Endodermal cell (in vitro differentiated cells): ENCODE results near the gene OSBPL6. TPM values are rescaled to one million over a fixed set of nuclear protein-coding genes. Genes with fewer than 3 reads are reported as not detected.

Experiments used
- DNase-seq: peaks from one replicate; pipeline ENCODE4 v3.0.0-alpha.2; 2017
- H3K27ac ChIP-seq: 2 replicates; pipeline ENCODE4 v1.5.1; 2013; ENCODE audit warnings: mild to moderate bottlenecking, low read depth, low read length, moderate library complexity
- H3K27me3 ChIP-seq: 2 replicates; pipeline ENCODE4 v1.6.1; 2013; ENCODE audit warnings: mild to moderate bottlenecking, low read length, moderate library complexity; ENCODE audit not compliant: insufficient read depth, control insufficient read depth, poor library complexity, severe bottlenecking
- H3K36me3 ChIP-seq: 2 replicates; pipeline ENCODE4 v1.7.0; 2013; ENCODE audit warnings: mild to moderate bottlenecking, low read length, moderate library complexity; ENCODE audit not compliant: control insufficient read depth, insufficient read depth
- H3K4me1 ChIP-seq: one replicate; pipeline ENCODE4 v1.7.0; 2013; ENCODE audit warnings: low read length; ENCODE audit not compliant: control insufficient read depth, insufficient read depth
- H3K4me3 ChIP-seq: 2 replicates; pipeline ENCODE4 v1.5.1; 2013; ENCODE audit warnings: mild to moderate bottlenecking, low read length, moderate library complexity
- H3K9ac ChIP-seq: 2 replicates; pipeline ENCODE4 v1.6.1; 2013; ENCODE audit warnings: mild to moderate bottlenecking, low read length, moderate library complexity; ENCODE audit not compliant: poor library complexity, severe bottlenecking; ENCODE audit errors: extremely low read depth
- H3K9me3 ChIP-seq: 2 replicates; pipeline ENCODE4 v1.6.1; 2013; ENCODE audit warnings: mild to moderate bottlenecking, low read length, moderate library complexity; ENCODE audit not compliant: control insufficient read depth
- H3K27ac Mint-ChIP-seq: 2 replicates; pipeline ENCODE4 v1.8.0; 2020; ENCODE audit warnings: mixed read lengths
- H3K27me3 Mint-ChIP-seq: 2 replicates; pipeline ENCODE4 v1.8.0; 2021; ENCODE audit warnings: mild to moderate bottlenecking, mixed read lengths; ENCODE audit not compliant: insufficient read depth
- H3K36me3 Mint-ChIP-seq: 2 replicates; pipeline ENCODE4 v1.8.0; 2020; ENCODE audit warnings: low read depth, mixed read lengths
- H3K4me1 Mint-ChIP-seq: 2 replicates; pipeline ENCODE4 v1.8.0; 2020; ENCODE audit warnings: mixed read lengths
- H3K4me3 Mint-ChIP-seq: 2 replicates; pipeline ENCODE4 v1.8.0; 2020; ENCODE audit warnings: mild to moderate bottlenecking, moderate library complexity, mixed read lengths
- H3K9me3 Mint-ChIP-seq: 2 replicates; pipeline ENCODE4 v1.8.0; 2020; ENCODE audit warnings: mild to moderate bottlenecking, mixed read lengths
- CTCF ChIP-seq: fragments of 200-600 bp; sonication (generic); conservative IDR thresholded peaks from 2 replicates; pipeline ENCODE4 v1.5.0; 2021; ENCODE audit warnings: antibody characterized with exemption, mild to moderate bottlenecking
- WGBS, 2 experiments: methylation state at CpG; one replicate each; pipeline versions ENCODE4 v1.1.5 to v1.1.7; 2013; ENCODE audit warnings: missing lambda C conversion rate in 2 of 2, mixed read lengths in 1 of 2; ENCODE audit not compliant: insufficient coverage in 1 of 2, insufficient read length in 1 of 2; 5-methylcytosine and 5-hydroxymethylcytosine counted together
- total RNA-seq, 2 donors: library from RNA; stranded (reverse); fragmentation: NEBNext Ultra II Directional in 1 of 2; extraction: Animal tissue kit (Norgen Biotek cat#: 25700) in 1 of 2; gene quantifications; 2 replicates in 1 of 2; 3 replicates in 1 of 2; pipeline ENCODE4 v1.2.1, GENCODE V29; 2021

Gene OSBPL6
- total RNA-seq, 2 donors from 2014 or later = 3.4 to 3.6 TPM

- no peak for TF ChIP-seq CTCF
- Mint-ChIP-seq H3K4me3 (no peak overlapping the region), H3K9me3 (no peaks in the 10 kb centered on the region), H3K4me1 (peaks cover 2% of the 10 kb centered on the region), H3K27ac (no peak overlapping the region), H3K36me3 (no peaks in the 10 kb centered on the region), H3K27me3 (no peaks in the 10 kb centered on the region)
- no peak for DNase-seq
- WGBS, 2 experiments = 93% methylated on average over 3 of the region's 3 CpGs; no CpG with 5 or more reads in 1 of the 2 experiments
- H3K27me3 ChIP-seq = no peaks in the 10 kb centered on the region
- no peak overlapping the region for H3K4me3 ChIP-seq
- no peak overlapping the region for H3K9ac ChIP-seq
- H3K36me3 ChIP-seq = peaks cover 6% of the 10 kb centered on the region
- H3K27ac ChIP-seq = no peak overlapping the region
- H3K9me3 ChIP-seq = no peaks in the 10 kb centered on the region
- no peaks in the 10 kb centered on the region for H3K4me1 ChIP-seq
Measured at GRCh38 chr2:178377046-178377445, 182.7 kb downstream of the OSBPL6 start.

GRCh38 chr2:178379162-178380004 is 185.1 kb downstream of the OSBPL6 start:
- WGBS, 2 experiments = 94 to 100% methylated on average over 3 to 4 of the region's 4 CpGs
- H3K4me3 Mint-ChIP-seq = no peak overlapping the region
- DNase-seq = no peak
- H3K4me3 ChIP-seq = no peak overlapping the region
- no peaks in the 10 kb centered on the region for H3K9me3 ChIP-seq
- H3K36me3 ChIP-seq = peaks cover 13% of the 10 kb centered on the region
- no peaks in the 10 kb centered on the region for H3K27me3 Mint-ChIP-seq
- no peak for TF ChIP-seq CTCF
- H3K27ac ChIP-seq = no peak overlapping the region
- no peaks in the 10 kb centered on the region for H3K9me3 Mint-ChIP-seq
- H3K36me3 Mint-ChIP-seq = no peaks in the 10 kb centered on the region
- no peaks in the 10 kb centered on the region for H3K27me3 ChIP-seq
- H3K27ac Mint-ChIP-seq = no peak overlapping the region
- no peak overlapping the region for H3K9ac ChIP-seq
- H3K4me1 Mint-ChIP-seq = peaks cover 5% of the 10 kb centered on the region
- no peaks in the 10 kb centered on the region for H3K4me1 ChIP-seq

- no peak overlapping the region for H3K4me3 Mint-ChIP-seq
- H3K27ac Mint-ChIP-seq = no peak overlapping the region
- Histone ChIP-seq H3K27me3 (no peaks in the 10 kb centered on the region), H3K9me3 (no peaks in the 10 kb centered on the region), H3K4me1 (no peaks in the 10 kb centered on the region), H3K9ac (no peak overlapping the region), H3K27ac (no peak overlapping the region), H3K36me3 (peaks cover 11% of the 10 kb centered on the region), H3K4me3 (no peak overlapping the region)
- H3K9me3 Mint-ChIP-seq = no peaks in the 10 kb centered on the region
- no CpG with 5 or more reads among the region's 1 CpG for WGBS, 2 experiments
- TF ChIP-seq CTCF = no peak
- peaks cover 15% of the 10 kb centered on the region for H3K4me1 Mint-ChIP-seq
- no peak for DNase-seq
- H3K27me3 Mint-ChIP-seq = no peaks in the 10 kb centered on the region
- no peaks in the 10 kb centered on the region for H3K36me3 Mint-ChIP-seq
Measured at GRCh38 chr2:178380763-178381162, 186.5 kb downstream of the OSBPL6 start.
